GM19324 (cell line): ENCODE results near the gene SLC34A1.
"Not testable (repeated sequence)": the region's sequence is repeated elsewhere in the genome, so short reads cannot be mapped to it uniquely, and the experiment has no call there.

ENCODE experiments used
- ATAC-seq: cut with Tn5 transposase; IDR thresholded peaks from one replicate; pipeline ENCODE4 v1.9.1; 2021; ENCODE audit warnings: mild to moderate bottlenecking, moderate library complexity; ENCODE audit not compliant: unreplicated experiment, low FRiP score

The SLC34A1 gene

DNA sequence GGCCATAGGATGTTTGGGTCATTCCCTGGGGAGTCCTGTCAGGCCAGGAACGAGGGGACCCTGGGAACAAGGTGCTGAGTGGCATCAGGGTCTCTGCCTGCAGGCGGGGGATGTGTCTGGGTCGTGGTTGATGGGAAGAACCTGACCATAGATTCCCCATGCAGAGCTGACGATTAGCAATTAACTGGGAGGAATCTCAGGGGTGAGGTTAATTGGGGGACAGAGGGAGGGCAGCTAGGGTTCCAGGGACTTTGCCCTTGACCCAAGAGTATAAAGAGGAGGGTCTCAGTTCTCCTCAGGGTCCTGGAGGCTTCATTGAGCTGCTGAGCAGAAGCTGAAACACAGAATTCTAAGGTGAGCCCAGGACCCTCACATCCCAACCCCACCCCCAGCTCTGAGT lies at the start of gene SLC34A1:
Gene SLC34A1, plus strand, starts transcription at position 301 of the 400 bp plus-strand sequence. CDS start 1,308 bp downstream, outside the sequence.
- no peak for ATAC-seq

DNA sequence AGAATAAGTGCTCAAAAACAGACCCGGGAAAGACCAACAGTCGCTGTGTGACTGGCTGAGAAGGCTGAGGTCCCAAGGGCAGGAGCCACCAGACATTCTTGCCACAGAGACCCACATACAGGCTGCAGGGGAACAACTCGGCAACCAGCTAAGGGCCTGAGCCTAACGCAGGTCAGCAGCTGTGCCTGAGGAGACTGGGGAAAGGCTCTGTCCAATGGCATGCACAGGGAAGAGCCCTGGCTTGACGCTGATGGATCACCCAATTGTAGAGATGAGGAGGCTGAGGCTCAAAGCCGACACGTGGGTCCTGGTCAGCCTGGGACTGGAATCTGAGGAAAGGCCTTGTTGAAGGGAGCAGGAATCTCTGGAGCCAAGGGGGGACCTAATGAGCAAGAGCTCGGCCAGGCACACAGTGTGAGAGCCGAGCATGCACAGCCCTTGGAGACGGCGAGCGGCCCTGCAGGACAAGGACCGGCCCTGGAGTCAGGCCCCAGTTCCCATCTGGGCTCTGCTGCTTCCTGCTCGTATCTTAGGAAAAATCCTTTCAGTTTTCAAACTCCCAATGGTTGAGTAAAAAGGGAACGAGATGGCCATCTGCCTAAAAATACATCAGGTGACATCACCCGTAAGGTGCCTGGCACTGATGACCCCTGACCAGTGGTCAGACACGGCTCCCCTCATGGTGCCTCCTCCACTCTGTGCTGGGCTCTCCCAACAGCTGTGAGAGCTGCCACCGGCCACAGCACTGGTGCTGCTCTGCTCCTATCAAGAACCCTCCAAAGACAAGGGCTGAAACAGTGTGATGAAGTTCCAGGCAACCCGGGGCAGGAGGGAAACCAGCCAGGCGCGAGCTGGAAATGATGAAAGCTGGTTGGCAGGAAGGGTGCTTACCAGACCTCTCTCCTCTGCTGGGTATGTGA lies 49.2 kb upstream of the SLC34A1 start:
- no peak for ATAC-seq

- no peak for ATAC-seq
Observed at GRCh38 chr5:177335701-177336065, 48.6 kb upstream of the SLC34A1 start.

- no peak for ATAC-seq
Observed at GRCh38 chr5:177336112-177336511, 48.1 kb upstream of the SLC34A1 start.

GRCh38 chr5:177336603-177337494 lies 47.4 kb upstream of the SLC34A1 start:
- ATAC-seq = no peak

GRCh38 chr5:177338251-177339106 lies 45.8 kb upstream of the SLC34A1 start:
- ATAC-seq = no peak

- no peak for ATAC-seq
Observed at GRCh38 chr5:177339107-177339638, 45.1 kb upstream of the SLC34A1 start.

DNA sequence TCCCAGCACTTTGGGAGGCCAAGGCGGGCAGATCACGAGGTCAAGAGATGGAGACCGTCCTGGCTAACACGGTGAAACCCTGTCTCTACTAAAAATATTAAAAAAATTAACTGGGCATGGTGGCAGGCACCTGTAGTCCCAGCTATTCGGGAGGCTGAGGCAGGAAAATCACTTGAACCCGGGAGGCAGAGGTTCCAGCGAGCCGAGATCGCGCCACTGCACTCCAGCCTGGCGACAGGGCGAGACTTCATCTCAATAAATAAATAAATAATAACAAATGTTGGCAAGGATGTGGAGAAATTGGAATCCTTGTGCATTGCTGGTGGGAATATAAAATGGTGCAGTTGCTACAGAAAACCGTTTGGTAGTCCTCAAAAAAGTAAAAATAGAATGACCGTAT lies 41.2 kb upstream of the SLC34A1 start:
- not testable (repeated sequence) for ATAC-seq

- ATAC-seq = no peak
Observed at GRCh38 chr5:177343777-177344176, 40.5 kb upstream of the SLC34A1 start.

DNA sequence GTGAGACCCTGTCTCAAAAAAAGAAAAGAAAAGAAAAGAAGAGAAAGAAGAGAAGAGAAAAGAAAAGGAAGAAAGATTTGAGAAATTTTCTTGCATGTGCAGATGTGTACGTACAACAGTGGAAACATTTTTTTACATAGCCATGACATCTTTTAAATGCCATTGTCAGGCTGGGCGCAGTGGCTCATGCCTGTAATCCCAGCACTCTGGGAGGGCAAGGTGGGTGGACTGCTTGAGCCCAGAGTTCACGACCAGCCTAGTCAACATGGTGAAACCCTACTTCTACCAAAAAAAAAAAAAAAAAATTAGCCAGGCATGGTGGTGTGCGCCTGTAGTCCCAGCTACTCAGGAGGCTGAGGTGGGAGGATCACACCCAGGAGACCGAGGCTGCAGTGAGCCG lies 39.3 kb upstream of the SLC34A1 start:
- ATAC-seq = no peak

DNA sequence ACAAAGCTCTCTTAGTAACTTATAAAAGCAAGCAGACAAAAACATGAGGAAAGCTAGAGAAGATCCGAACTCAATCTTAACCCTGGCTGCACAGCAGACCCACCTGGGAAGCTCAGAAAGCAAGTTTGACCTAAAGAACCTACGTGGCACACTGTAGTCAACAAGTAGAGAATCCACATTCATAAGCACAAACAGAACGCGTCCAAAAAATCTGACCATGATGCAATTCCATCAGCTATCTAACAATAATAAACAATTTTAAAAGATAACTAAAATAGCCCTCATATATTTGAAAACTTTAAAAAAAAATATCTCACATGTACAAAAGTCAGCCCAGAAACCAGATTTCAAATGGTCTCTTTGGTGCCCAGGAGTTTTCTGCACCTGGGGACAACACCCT lies 37.4 kb upstream of the SLC34A1 start:
- no peak for ATAC-seq

DNA sequence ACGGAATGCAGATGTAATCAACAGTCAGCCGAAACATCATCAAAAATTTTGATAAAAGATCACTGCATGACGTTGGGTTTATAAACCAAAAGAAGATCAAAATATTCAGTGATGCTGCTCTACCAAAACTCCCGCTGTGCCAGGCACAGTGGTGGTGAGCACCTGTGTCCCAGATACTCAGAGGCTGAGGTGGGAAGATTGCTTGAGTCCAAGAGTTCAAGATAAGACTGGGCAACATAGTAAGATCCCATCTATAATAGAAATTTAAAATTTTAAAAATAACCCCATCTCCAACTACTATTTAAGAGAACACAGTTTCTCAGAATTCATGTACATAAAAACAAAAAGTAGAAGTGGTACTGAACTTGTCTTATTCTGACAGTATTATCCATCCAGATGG lies 36.5 kb upstream of the SLC34A1 start:
- ATAC-seq = no peak

GRCh38 chr5:177349362-177349647 lies 34.9 kb upstream of the SLC34A1 start:
- ATAC-seq = no peak

DNA sequence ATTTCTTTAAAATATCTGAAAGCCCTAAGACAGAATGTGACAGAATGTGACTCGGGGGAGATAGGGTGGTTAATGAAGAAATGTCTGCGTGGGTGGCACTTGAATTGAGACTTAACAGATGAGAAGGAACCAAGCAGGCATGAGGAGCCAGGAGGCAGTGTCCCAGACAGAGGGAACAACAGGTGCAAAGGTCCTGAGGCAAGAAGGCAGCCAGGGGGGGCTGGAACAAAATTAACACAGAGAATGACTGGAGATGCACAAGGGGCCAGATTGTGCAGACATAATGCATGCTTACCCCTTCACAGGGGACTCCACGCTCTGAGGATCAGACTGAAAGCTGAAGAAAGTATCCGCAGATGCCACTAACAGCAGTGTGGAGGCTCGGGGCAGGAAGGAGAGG lies 34.5 kb upstream of the SLC34A1 start:
- ATAC-seq = no peak

DNA sequence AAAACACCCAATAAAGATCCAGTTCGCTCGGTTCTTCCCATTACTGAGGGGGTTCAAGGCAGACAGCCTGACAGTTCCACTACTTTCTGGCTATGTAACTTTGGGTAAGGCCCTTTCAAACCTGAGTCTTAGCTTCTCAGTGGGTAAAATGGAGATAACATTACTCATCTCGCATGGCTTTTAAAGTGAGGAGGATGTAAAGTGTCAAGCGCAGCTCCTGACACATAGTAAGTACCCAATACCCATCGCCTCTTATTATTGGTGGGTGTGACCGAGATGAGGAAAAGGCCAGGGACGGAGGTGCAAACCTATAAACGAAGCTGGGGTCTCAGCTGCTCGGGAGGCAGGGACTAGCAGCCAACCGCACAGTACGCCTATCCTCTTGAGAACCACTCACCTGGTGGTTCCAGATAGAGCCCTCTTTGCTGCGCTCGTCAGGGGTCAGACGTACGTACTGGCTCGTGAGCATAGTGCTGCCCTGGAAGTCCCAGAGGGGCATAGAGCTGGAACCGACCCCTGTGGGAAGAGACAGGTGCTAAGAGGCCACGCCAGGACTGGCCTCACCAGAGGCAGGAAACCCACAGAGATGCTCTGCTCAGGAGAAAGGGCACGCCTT lies 33.4 kb upstream of the SLC34A1 start:
- no peak for ATAC-seq

GRCh38 chr5:177351392-177352329 lies 32.6 kb upstream of the SLC34A1 start, which contains the start of gene LMAN2:
TSS of gene LMAN2 (minus strand) at chr5:177351668. CDS start at chr5:177351647, 21 bp downstream.
- ATAC-seq = peak; percentile 95

GRCh38 chr5:177353093-177353492 lies 31.1 kb upstream of the SLC34A1 start:
- ATAC-seq = no peak

DNA sequence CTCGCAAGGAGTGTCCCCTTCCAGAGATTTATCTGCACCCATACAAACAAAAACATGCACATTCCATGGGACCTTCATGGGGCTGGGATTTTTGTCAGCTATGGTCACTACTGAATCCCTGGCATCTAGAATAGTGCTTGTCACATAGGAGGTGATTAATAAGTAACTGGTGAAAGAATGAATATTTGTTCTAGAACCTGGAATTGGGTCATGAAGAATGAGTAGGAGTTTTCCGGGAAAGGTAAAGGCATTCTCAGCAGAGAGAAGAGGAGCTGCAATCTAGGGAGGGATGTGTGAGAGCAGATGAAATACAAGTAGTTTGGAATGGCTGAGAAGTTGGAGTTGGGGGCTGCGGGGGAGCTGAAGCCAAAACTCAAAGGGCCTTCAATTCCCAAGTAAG lies 30.0 kb upstream of the SLC34A1 start:
- no peak for ATAC-seq

DNA sequence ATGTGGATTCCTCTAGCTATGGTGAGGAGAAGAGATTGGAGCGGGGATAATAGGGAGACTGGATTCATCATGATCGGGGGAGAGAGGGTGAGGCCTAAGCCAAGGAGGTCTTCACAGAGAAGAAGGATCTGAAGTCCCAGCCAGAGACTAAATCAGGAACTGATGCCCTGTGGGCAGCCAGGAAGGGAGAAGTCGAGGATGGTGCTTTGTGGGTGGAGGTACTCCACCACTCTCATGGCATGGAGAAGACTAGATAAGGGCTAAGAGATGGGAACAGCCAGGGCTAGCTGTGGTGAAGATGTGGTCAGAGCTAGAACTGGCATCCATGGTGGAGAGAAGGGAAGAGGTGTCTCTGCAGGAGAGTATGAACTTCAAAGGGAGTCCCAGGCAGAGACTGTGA lies 29.5 kb upstream of the SLC34A1 start:
- ATAC-seq = no peak
